GM18870 (cell line): ENCODE results near the gene DOCK7.

Experiments used
- ATAC-seq: cut with Tn5 transposase; IDR thresholded peaks from one replicate; pipeline ENCODE4 v1.9.1; 2021; ENCODE audit warnings: moderate library complexity; ENCODE audit not compliant: unreplicated experiment

Gene DOCK7

GRCh38 chr1:62420214-62420613 lies 268.0 kb downstream of the DOCK7 start:
- no peak for ATAC-seq

GRCh38 chr1:62417351-62417999 lies 270.7 kb downstream of the DOCK7 start:
- no peak for ATAC-seq

GRCh38 chr1:62415687-62416086 lies 272.5 kb downstream of the DOCK7 start:
- no peak for ATAC-seq

- no peak for ATAC-seq
These were observed 280.7 kb downstream of the DOCK7 start for GRCh38 chr1:62407398-62408009.

- ATAC-seq = no peak
These were observed 281.6 kb downstream of the DOCK7 start for GRCh38 chr1:62406576-62406975.

GRCh38 chr1:62405247-62405646 lies 282.9 kb downstream of the DOCK7 start:
- no peak for ATAC-seq
